ENCODE data around the gene ERVMER34-1. TPM values are rescaled to one million over a fixed set of nuclear protein-coding genes. Genes with fewer than 3 reads are reported as not detected.
A peak's percentile ranks its signal among the peaks of the same experiment; 100 is the strongest.

The ERVMER34-1 gene
- not detected for polyA plus RNA-seq (2012; ENCODE audit: insufficient read depth, insufficient read length)

GRCh38 chr4:52750819-52751486 lies at the start of gene ERVMER34-1:
ERVMER34-1 (minus strand) TSS chr4:52751425; CDS start chr4:52745520, 5,905 bp downstream.
- DNase-seq (ENCODE audit: low read depth, low spot score), result no peak
- H3K4me3 ChIP-seq (ENCODE audit: low read length), result no peak within 1 kb of the TSS

DNA sequence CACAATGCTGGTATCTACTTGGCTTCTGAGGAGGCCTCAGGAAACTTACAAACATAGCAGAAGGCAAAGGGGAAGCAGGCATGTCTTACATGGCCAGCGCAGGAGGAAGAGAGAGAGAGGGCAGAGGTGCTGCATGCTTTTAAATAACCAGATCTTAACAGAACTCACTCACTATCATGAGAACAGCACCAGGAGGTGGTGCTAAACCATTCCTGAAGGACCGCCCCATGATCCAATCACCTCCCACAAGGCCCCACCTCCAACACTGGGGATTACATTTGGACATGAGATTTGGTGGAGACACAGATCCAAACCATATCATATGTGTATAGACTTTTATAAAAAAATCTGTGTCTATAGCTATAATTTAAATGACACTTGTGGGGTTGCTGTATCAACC lies 48.6 kb upstream of the ERVMER34-1 start:
- no peak overlapping the region for H3K4me3 ChIP-seq (ENCODE audit: low read length)
- no peak for DNase-seq (ENCODE audit: low read depth, low spot score)

GRCh38 chr4:52795533-52795932 lies 44.3 kb upstream of the ERVMER34-1 start:
- no peak overlapping the region for H3K4me3 ChIP-seq (ENCODE audit: low read length)
- DNase-seq (ENCODE audit: low read depth, low spot score), result no peak

- DNase-seq (ENCODE audit: low read depth, low spot score), result no peak
Observed at GRCh38 chr4:52791936-52792335, 40.7 kb upstream of the ERVMER34-1 start.

DNA sequence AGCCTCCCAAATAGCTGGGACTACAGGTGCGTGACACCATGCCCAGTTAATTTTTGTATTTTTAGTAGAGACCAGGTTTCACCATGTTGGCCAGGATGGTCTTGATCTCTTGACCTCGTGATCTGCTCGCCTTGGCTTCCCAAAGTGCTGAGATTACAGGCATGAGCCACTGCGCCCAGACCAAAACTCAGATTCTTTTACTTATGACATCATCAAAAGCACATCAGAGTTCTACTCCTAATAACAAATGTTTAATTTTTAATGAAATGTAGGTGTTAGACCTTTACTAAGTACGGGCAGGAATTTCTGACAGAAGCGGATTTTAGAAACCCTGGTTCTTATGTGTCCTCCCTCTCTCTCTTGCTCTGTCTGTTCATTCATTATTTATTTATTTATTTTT lies 38.5 kb upstream of the ERVMER34-1 start:
- no peak for DNase-seq (ENCODE audit: low read depth, low spot score)
- H3K4me3 ChIP-seq (ENCODE audit: low read length), result no peak overlapping the region

More at GRCh38 chr4:52791936-52792335, 40.7 kb upstream of the ERVMER34-1 start:
- H3K4me3 ChIP-seq (ENCODE audit: low read length), result no peak overlapping the region

DNA sequence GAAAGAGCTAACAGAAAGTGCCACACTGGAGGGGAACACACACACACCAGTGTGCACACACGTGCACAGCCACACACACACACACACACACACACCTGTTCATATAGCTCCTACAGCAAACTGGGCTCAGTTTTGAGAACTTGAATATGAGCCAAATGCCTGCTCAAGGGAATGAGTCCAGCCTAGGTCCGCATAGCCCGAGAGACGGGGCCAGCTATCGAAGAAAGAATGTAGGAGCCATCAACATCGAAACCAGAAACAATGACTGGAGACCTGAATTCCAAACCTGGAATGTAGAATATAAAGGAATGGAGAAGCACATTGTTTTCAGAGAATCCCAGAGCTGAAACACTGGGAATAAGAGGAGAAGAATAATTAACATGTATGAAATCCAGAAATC lies 37.6 kb upstream of the ERVMER34-1 start:
- DNase-seq (ENCODE audit: low read depth, low spot score), result no peak
- no peak overlapping the region for H3K4me3 ChIP-seq (ENCODE audit: low read length)

GRCh38 chr4:52783069-52783468 lies 31.8 kb upstream of the ERVMER34-1 start:
- no peak overlapping the region for H3K4me3 ChIP-seq (ENCODE audit: low read length)
- no peak for DNase-seq (ENCODE audit: low read depth, low spot score)

GRCh38 chr4:52780617-52781354 lies 29.6 kb upstream of the ERVMER34-1 start:
- no peak overlapping the region for H3K4me3 ChIP-seq (ENCODE audit: low read length)
- no peak for DNase-seq (ENCODE audit: low read depth, low spot score)

DNA sequence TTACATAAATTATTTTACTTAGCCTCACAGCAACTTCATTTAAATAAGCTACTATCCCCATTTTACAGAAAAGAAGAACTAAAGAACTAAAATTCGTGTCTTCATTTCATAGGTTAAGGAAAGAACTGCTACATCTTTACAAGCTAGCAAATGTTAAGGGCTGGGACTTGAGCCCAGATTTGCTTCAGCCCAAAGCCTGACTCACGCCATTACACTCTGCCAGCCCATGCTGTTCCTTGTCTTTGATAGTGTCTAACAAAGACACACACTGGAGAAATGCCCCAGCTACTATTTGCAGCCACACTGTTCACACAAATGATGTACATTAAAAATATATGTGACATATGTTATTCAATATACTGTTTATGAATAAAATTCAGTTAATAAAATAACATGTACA lies 29.0 kb upstream of the ERVMER34-1 start:
- H3K4me3 ChIP-seq (ENCODE audit: low read length), result no peak overlapping the region
- DNase-seq (ENCODE audit: low read depth, low spot score), result no peak

DNA sequence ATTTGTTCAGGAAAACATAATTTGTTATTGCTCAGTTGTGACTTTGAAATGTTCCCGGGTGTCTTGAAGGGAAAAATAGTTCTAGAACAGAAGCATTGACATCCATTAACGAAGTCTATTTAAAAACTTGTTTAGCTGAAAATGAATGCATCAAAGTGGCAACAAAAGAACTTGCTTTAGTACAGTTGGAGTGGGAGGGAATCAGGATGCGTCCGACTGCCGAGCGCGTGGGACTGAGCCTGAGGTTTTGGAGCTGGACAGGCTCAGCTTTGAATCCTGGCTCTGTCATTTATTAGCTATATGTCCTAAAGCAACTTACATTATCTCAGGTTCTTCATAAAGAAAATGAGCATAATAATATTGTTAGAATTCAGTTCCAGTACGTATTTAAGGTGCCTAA lies 9.0 kb upstream of the ERVMER34-1 start:
- no peak overlapping the region for H3K4me3 ChIP-seq (ENCODE audit: low read length)
- DNase-seq (ENCODE audit: low read depth, low spot score), result no peak

GRCh38 chr4:52755426-52755825 lies 4.2 kb upstream of the ERVMER34-1 start:
- no peak overlapping the region for H3K4me3 ChIP-seq (ENCODE audit: low read length)
- DNase-seq (ENCODE audit: low read depth, low spot score), result no peak

DNA sequence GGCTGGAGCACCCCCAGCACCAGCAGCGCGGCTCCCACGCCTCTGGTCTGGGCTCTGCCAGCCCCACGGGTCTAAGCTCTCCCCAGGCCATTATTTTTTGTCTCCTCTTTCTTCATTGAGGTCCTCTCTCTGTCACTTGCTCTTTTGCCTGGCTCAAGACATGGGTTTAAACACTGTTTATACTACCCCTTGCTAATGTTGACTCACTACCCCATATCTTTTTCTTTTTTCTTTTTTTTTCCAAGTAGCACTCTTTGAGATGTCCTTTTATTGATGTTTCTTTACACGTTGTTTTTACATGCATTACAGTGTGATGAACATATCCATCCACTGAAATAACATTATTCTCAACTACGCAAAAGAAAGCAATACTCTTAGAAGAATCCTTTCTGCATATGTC lies 1.7 kb upstream of the ERVMER34-1 start:
- no peak overlapping the region for H3K4me3 ChIP-seq (ENCODE audit: low read length)
- no peak for DNase-seq (ENCODE audit: low read depth, low spot score)

GRCh38 chr4:52751487-52751911 lies 274 bp upstream of the ERVMER34-1 start:
- H3K4me3 ChIP-seq (ENCODE audit: low read length), result no peak overlapping the region

GRCh38 chr4:52750213-52750612 lies 1.0 kb downstream of the ERVMER34-1 start:
- DNase-seq (ENCODE audit: low read depth, low spot score), result no peak
- no peak overlapping the region for H3K4me3 ChIP-seq (ENCODE audit: low read length)

More at GRCh38 chr4:52751487-52751911, 274 bp upstream of the ERVMER34-1 start:
- no peak for DNase-seq (ENCODE audit: low read depth, low spot score)

DNA sequence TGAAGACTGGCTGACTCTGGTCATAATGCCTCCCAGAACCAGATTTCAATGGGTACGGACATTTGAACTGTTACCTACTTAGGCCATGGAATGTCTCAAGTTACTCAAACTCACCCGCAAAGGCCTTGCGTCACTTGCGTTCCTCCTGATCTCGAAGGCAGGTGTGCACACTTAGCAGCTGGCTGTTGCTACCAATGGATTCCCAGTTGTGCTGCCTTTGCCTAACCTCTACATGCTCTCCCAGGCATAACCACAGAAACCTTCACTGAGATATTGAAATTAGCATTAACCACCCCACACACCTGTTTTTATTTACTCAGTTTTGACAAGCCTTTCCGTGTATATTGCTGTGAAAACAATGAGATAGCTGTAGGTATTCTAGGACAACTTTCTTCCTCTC lies 2.8 kb downstream of the ERVMER34-1 start:
- DNase-seq (ENCODE audit: low read depth, low spot score), result peak; percentile 8
- no peak overlapping the region for H3K4me3 ChIP-seq (ENCODE audit: low read length)

DNA sequence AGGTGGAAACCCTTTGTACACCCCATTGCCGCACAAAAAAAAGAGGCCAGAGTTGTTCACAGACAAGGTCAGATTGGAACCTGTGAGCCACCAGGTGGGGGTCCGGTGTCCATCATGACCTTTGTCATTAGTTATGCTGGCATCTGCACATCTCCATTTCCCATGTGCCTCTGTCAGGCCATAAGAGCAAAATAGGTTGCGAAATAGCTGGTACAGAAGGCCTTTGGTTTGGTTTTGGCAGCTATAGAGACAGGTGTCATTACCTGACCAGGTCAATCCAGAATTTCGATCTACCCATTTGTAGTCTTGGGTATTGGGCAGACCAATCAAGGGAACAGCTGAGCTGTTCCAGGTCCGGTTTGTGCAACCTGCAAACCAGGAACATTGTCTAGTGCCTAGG lies 6.6 kb downstream of the ERVMER34-1 start:
- DNase-seq (ENCODE audit: low read depth, low spot score), result no peak
- H3K4me3 ChIP-seq (ENCODE audit: low read length), result no peak overlapping the region

- no peak overlapping the region for H3K4me3 ChIP-seq (ENCODE audit: low read length)
- no peak for DNase-seq (ENCODE audit: low read depth, low spot score)
Observed at GRCh38 chr4:52743444-52744019, 7.7 kb downstream of the ERVMER34-1 start.

DNA sequence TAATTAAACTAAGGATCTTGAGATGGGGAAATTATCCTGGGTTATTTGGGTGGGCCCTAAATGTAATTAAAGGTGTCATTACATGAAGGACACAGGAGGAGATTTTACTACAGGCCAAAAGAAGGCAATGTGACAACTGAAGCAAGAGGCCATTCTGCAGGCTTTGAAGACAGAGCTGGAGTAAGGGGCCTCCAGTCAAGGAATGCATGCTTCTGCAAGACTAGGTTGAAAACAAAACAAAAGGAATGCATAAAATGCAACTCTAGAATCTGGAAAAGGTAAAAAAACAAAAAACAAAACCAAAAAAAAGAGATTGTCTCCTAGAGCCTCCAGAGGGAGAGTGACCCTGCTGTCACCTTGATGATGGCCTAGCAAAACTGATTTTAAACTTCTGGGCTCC lies 21.6 kb downstream of the ERVMER34-1 start:
- no peak overlapping the region for H3K4me3 ChIP-seq (ENCODE audit: low read length)
- DNase-seq (ENCODE audit: low read depth, low spot score), result no peak

DNA sequence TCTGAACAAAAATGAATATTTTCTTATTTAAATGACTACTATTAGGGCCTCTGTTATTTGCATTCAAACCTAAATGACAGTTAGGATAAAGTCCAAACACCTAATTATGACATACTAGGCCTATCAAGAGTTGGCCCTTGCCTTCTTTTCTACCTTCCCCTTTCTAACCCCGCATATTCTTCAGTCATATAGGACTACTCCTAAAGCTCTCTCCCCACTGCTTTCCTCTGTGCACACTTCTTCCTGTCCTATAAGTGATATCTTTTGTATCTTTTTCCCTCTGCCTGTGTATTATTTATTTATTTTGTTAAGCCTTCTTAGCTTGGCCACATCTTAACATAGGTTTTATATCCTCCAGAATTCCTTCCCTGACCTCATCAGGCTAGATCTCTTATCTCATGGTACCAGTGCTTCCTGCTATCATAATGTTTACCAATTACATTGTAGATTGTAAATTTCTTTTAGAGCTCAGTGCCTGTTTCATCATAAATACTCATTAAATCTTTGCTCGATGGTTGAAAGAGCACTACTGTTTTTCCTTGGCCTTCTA lies 22.5 kb downstream of the ERVMER34-1 start:
- no peak for DNase-seq (ENCODE audit: low read depth, low spot score)
- H3K4me3 ChIP-seq (ENCODE audit: low read length), result no peak overlapping the region

Data from Jurkat, Clone E6-1 (cell line).